ENCODE data around the gene ILDR2.
"Not testable (repeated sequence)": the region's sequence is repeated elsewhere in the genome, so short reads cannot be mapped to it uniquely, and the experiment has no call there.

ILDR2 gene

GRCh38 chr1:166882893-166883292, 92.4 kb downstream of the ILDR2 start:
- no peak for FAIRE-seq

GRCh38 chr1:166878173-166878917, 97.0 kb downstream of the ILDR2 start:
- FAIRE-seq = not testable (repeated sequence)

GRCh38 chr1:166876540-166876838, 98.9 kb downstream of the ILDR2 start:
- FAIRE-seq = no peak

GRCh38 chr1:166875734-166876539, 99.4 kb downstream of the ILDR2 start, which contains the start of gene TADA1:
Gene TADA1, minus strand, starts transcription at chr1:166876264. Its CDS starts 31 bp downstream, at chr1:166876233.
- peak; percentile 99 for FAIRE-seq

- no peak for FAIRE-seq
Observed at GRCh38 chr1:166875302-166875733, 100.0 kb downstream of the ILDR2 start.

GRCh38 chr1:166874464-166874863, 100.9 kb downstream of the ILDR2 start:
- no peak for FAIRE-seq

- no peak for FAIRE-seq
Observed at GRCh38 chr1:166870584-166870983, 104.8 kb downstream of the ILDR2 start.

- no peak for FAIRE-seq
Observed at GRCh38 chr1:166869318-166870099, 105.8 kb downstream of the ILDR2 start.

- no peak for FAIRE-seq
Observed at GRCh38 chr1:166868639-166869038, 106.7 kb downstream of the ILDR2 start.

GRCh38 chr1:166865926-166866325, 109.4 kb downstream of the ILDR2 start:
- no peak for FAIRE-seq

GRCh38 chr1:166859597-166859996, 115.7 kb downstream of the ILDR2 start:
- FAIRE-seq = no peak

DNA sequence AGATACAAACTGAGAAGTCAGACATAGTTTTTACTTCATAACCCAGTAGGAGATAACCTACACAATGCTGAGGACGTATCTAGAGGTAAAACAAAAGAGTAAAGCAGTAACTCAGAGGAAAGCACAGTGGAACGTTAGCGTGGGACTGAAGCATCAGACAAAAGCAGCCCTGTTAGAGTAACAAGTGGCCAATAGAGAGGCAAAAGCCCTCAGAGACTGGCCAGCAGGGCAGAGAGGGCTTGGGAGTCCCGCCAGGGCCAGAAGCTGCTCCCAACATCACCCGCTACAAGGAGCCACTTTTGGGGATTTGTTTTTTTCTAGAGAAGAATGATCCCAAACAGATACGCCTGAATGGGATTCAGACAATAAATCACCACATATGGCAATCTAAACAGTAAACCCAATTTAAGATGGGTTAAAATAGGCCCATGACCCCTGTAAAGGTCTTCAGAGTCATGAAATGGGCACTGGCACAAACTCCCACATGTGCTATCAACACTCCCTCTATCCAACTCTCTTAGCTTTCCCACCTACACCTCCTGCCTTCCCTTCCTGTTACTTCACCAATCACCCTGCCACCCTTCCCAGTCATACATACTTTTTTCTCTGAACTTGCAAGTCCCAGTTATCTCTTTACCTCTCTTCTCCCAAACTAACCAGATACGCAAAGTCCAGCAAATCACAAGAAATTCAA, 116.5 kb downstream of the ILDR2 start:
- no peak for FAIRE-seq

Measured in G401.6 (cell line).